NCI-H1105 (cell line): ENCODE data around the gene SEC62.

ENCODE experiments used
- DNase-seq: peaks from one replicate; lab custom pipeline; 2025; lab: John Stamatoyannopoulos, UW

The SEC62 gene, protein sequence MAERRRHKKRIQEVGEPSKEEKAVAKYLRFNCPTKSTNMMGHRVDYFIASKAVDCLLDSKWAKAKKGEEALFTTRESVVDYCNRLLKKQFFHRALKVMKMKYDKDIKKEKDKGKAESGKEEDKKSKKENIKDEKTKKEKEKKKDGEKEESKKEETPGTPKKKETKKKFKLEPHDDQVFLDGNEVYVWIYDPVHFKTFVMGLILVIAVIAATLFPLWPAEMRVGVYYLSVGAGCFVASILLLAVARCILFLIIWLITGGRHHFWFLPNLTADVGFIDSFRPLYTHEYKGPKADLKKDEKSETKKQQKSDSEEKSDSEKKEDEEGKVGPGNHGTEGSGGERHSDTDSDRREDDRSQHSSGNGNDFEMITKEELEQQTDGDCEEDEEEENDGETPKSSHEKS

DNA sequence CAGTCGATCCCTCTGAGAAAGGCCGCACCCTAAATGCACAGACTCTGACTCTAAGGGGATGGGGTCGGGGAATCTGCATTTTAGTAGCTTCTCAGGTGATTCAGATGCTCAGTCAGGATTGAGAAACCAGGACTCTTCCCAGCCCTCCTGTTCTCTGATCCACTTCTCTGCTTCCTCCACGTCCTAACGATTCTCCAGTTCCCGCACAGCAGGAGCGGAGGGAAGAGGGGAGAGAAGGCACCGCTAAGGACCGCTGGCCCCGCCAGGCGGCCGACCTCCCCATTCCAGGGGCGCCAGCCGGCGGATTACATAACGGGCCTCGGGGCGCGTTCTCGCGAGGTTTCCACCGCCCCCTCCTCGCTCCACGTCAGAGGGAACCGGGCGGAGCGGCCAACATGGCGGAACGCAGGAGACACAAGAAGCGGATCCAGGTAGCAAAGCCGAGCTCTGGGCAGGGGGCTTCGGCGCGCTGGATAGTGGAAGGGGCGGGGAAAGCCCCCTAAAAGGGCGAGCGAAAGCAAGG lies at the start of gene SEC62:
SEC62 (plus strand) TSS at position 380 of the 523 bp plus-strand sequence; CDS start at position 396, 16 bp downstream.
- peak; percentile 97 for DNase-seq

GRCh38 chr3:169923189-169923588 lies 43.4 kb upstream of the SEC62 start:
- peak; percentile 90 for DNase-seq

DNA sequence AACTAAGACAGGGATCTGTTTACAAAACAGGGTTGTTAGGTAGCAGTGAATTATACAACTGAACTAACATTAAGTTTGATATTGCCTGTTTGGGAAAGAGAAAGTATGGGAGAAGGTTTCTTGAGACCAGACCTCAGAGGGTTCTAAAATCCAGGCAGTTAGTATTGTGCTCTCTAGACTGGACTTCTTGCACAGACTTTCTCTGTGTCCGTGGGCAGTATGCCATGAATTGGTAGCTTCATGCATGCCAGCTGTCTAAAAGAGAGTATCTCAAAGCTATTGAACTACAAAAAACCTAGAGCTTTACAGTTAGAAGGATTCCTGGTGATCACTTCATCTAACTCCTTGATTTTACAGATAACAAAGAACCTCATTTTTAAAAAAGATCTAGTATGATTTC lies 42.8 kb upstream of the SEC62 start:
- no peak for DNase-seq

GRCh38 chr3:169929830-169930519 lies 36.6 kb upstream of the SEC62 start:
- DNase-seq = no peak

GRCh38 chr3:169930843-169931242 lies 35.8 kb upstream of the SEC62 start:
- DNase-seq = no peak

DNA sequence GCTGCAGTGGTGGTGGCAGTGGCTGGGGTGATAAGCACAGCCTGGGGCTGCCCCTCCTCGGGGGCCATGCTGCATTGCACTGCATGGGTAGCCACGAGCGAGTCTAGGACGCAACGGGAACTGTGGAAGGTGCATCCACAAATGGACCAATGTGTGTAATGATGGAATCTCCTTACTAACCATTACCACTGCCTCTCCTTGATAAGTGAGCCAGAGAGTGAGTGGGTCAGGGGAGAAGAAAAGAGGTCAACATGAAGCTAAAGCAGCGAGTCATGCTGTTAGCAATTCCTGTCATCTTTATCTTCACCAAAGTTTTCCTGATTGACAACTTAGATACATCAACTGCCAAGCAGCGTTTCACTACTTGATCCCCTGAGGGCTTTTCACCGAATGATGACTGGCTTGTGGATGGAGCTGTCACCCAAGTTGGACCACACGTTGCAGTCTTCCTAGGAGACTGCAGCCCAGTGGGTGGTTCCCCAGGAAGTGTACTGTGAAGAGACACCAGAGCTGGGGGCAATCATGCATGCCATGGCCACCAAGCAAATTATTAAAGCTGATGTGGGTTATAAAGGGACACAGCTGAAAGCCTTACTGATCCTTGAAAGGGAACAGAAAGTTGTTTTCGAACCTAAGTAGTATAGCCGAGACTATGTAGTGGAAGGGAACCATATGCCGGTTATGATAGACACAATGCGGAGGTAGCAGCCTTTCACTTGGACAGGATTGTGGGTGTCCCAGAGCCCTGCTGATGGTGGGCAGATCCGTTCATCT lies 34.7 kb upstream of the SEC62 start:
- no peak for DNase-seq

DNA sequence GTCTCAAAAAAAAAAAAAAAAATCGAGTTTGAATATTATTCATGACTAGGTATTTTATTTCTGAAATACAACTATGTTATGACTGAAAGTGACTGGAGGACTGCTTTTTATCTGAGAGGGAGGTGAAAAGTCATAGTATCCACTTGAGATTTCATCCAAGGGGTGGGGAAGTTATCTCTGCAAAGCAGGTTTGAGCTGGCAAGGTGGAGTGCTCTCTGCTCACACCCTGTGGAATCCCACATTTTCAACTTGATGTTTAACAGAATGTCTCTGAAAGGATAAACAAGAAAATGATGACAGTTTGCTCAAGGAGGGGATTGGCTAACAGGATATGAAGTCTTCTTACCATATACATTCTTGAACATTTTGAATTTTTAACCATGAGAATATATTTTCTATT lies 27.3 kb upstream of the SEC62 start:
- DNase-seq = no peak

DNA sequence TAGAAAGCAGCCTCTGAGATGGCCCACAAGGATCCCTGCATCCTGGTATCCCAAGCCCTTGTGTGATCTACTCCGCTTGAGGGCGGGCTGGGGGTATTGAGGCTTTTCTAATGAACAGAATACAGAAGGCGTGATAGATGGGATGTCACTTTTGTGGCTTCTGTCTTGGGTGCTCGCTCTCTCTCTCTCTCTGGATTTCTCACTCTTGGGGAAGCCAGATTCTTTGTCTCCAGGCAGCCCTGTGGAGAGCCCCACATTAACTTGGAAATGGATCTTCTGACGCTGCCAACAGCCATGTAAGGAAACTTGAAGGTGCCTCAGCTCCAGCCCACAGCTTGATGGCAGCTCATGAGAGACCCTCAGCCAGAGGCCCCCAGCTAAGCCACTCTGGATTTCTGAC lies 26.9 kb upstream of the SEC62 start:
- DNase-seq = no peak

GRCh38 chr3:169940470-169941181 lies 26.0 kb upstream of the SEC62 start:
- no peak for DNase-seq

DNA sequence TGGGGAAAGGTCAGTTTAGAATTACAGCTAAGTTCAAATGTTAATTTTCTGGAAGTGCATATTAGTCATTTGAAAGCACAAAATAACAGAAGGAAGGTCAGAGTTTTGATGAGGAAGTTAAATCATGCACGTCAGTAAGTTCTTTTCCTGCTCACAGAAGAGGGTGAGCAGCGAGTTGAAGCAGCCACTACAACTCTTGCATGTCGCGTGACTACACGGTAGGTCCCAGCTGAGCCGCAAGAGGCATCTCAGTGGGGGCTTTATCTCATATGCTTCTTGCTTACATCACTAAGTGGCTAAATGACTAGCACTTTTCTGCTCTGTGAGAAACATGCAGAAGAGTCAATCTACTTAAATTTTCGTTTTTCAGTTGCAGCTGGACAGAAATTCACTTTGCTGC lies 21.3 kb upstream of the SEC62 start:
- no peak for DNase-seq

DNA sequence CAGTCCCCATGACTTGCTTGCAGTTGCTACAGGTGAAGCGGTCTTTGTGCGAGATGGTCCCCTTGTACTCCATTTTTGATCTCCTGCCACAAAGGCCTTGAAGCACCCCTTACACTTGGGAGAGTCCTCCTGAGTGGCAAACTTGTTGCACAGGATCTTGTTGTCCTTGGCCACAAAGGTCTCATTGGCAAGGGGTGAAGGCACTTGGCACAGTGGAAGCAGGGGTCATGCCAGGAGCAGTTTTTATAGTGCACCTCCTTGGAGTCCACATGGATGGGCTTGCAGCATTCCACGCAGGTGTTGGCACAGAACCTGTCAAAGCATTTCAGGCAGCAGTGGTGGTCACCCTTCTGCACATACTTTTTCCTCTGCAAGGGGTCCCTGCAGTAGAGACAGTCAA lies 20.3 kb upstream of the SEC62 start:
- no peak for DNase-seq

DNA sequence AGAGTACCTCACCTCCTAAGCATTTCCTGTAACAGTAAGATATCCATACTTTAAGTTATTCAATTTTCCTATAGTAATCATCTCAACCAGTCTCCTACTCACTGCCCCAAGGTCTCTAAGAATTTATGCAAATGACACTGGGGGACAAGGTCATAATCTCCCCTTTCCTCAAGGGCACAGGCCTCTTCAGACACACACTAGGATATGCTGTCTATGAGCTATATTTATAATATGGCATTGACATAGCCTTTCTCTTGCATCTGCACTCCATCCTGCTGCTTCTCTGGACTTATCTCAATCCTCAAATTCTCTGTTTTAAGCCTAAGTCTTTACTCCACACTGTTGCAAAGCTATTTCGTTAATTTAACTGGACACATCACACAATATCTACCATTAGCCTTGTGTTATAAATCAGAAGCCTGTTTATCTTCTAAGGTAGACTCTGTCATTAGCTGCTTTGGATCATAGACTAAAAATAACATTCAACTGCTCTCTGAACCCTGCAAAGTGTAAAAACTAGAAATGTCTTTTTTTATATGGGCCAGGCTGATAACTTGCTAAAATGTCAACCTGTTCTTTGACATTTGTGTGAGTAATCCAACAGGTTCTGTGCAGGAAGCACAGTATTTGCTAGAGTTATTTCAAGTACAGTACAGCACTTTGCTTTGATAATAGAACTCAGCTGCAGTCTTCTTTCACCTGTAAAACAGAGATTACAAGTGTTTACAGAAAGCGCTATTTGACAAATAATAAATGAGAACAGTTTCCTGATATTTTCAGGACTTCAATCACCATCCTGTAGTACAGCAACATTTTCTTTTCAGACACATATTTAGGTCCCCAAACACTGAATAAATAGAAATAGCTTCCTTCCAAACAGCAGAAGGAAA lies 17.8 kb upstream of the SEC62 start:
- DNase-seq = no peak

GRCh38 chr3:169952045-169952444 lies 14.6 kb upstream of the SEC62 start:
- DNase-seq = no peak

- DNase-seq = no peak
Measured at GRCh38 chr3:169953462-169954141, 13.0 kb upstream of the SEC62 start.

DNA sequence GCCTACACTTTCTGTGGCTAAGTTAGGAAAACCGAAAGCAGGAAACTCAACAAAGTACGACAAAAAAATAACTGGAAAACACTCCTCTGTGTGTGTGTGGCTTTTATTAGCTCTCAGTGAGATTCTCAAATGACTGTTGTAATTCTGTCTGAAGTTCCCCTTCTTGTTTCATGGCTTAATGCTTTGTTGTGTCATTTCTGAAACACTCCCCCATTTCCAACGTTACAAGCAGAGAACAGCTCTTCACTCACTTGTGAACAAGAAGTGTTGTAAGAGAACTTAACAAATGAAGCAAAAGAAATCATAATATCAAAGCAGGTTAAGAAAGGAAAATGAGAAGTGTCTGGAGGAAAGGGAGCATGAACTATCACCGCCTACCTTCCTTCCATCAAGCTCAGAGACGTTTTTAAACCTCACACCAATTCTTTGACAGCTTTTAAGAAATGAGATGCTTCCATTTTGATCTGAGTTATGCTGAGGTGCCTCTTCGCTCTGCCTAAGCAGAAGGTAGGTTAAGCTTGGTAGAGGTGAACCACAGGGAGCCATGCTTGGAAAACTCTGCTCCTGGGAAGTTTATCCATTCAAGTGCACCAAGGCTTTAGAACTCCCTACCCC lies 12.4 kb upstream of the SEC62 start:
- DNase-seq = no peak

DNA sequence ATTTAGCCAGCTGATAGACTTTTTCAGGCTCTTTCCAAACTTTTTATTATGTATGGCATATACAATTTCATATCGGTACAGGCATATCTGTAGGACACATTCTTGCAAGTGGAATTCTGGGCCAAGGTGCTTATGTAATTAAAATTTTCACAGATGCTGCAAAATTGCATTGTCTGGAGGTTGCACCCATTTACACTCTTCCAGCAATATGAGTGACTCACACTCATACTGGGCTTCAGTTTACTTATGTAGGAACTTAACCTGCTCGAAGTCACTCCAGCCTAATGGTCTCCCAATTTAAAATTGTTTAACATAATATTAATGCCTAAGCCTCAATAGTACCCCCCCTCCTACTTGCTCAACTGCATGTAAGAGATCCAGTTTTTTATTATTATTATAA lies 11.2 kb upstream of the SEC62 start:
- DNase-seq = no peak

GRCh38 chr3:169964176-169964575 lies 2.4 kb upstream of the SEC62 start:
- DNase-seq = no peak

DNA sequence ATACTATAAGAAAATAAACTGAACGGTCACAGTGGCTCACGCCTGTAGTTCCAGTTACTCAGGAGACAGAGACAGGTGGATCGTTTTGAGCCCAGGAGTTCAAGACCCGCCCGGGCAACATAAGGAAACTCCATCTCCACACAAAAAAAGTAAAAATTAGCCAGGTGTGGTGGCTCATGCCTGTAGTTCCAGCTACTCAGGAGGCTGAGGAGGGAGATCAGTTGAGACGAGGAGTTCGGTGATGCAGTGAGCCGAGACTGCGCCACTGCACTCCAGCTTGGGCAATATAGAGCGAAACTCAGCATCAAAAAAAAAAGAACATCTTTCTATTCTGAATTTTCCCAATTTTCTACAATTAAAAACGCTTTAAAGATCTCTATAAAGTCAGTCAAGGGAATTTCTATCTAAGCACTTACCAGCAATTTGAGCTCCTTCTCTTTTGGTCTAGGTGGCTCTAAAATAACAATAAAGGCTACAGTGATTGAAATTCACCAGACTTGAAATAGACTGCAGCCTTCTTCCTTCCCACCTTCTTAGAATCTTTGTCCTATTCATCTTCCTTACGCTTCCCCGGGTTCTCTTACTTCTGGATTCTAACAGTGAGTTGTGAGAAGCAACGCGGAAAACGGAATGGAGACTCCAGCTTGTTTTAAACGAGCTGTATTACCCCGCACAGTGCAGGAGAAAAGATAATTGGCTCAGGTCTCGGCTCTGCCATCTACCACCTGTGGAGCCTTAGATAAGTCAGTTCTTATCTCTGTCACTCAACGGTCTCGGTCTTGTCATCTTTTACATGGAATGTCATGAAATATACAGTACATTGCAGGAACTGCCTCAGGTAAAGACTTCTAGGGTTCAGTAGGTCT lies 812 bp upstream of the SEC62 start:
- DNase-seq = peak; percentile 64
